A204.1 (cell line): ENCODE measurements around the gene GALNT2.

Source experiments
- FAIRE-seq: peaks from 2 replicates; lab custom pipeline; 2012; peaks lifted over from hg19 to GRCh38; lab: Jason Lieb, UNC

GALNT2 gene

DNA sequence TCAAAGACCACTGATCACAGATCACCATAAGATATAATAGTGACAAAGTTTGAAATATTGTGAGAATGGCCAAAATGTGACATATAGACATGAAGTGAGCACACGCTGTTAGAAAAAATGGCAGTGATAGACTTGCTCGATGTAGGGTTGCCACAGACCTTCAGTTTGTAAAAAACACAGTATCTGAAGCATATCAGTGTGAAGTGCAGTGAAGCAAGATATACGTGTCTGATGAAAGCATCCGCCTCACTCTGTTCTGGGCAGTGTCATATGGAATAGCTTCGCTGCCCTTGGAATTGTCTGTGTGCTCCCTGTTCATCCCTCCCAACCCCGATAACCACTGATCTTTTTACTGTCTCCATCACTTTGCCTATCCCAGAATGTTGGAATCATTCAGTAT is 50.7 kb downstream of the GALNT2 start:
- FAIRE-seq, result no peak

DNA sequence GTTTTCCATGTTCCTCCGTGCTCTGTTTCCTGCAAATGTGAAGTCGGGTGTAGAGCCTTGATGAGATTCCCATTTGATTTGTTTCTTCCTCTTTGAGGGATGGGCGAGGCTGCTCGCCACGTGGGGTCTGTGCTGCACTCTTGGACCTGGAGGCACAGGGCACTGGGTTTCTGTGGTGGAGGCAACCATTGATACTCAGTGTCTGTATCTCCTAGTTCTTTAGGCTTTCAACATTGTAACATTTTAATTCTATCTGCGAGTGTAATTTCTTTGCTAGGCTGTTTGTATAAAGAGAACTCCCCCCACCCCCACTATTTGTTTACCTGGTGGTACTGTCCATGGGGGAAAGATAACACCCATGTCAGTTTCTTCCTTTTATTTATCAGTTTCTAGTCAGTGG is 52.3 kb downstream of the GALNT2 start:
- no peak for FAIRE-seq

DNA sequence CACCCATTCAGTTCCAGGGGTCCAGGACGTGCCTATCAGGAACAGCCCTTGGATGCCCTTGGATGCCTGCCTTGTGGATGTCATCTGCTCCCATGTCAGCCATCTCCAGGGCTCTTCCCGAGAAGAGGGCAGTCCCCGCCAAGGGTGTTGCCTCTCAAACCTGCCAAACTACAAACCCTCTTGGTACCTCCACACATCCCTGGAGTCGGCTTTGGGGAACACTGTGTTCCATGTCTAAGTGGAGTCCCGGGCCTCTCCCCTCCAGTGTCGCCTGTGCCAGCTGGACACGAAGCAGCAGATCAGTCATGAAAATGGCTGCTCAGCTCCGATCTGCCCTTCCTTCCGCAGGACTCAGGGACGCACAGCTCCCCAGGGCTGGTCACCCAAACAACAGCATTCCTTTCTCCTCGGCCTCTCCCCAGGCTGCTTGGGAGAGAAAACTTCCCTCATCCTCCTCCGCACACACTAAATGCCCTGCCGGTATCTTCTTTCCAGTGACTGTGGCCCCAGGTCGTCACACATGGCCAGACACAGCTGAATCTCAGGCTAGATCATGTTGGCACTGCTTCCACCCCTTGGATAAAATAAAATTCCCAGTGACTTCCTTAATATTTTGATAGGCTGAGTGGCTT is 53.4 kb downstream of the GALNT2 start:
- no peak for FAIRE-seq

DNA sequence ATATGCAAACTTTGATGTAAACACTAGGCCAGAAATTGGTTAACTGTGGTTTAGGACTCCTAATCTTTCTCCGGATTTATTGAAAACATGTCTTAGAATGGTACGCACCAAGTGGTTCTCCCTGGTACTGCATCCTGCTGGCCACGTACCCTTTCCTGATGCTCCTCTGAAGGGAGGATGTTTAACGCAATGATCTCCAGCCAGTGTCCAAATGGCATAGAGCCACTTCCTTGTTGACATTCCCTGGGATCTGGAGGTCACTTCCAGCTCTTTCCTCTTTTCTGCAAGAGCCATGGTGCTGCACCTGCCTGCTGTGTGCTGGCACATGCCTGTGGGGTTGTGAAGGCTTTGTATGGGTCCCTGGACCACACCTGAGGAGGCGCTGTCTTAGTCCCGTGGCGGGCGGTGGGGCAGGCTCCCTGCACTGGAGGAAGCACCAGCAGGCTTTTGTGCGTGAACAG is 53.9 kb downstream of the GALNT2 start:
- no peak for FAIRE-seq

DNA sequence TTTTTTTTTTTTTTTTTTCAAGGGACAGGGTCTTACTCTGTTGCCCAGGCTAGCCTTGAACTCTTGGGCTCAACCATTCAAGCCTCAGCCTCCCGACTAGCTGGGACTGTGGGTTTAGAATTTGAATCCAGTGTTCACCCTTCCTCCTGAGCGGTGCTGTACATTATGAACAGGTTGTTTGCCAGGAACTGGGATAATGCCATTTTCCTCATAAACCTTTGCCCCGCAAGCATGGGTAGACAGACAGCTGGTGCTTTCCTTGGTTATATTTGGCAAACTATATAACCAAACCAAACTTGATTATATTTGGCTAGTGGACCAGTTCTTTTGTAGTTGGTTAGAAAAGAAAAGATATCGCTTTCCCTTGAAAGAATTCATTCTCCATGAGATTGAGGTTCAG is 54.9 kb downstream of the GALNT2 start:
- no peak for FAIRE-seq

DNA sequence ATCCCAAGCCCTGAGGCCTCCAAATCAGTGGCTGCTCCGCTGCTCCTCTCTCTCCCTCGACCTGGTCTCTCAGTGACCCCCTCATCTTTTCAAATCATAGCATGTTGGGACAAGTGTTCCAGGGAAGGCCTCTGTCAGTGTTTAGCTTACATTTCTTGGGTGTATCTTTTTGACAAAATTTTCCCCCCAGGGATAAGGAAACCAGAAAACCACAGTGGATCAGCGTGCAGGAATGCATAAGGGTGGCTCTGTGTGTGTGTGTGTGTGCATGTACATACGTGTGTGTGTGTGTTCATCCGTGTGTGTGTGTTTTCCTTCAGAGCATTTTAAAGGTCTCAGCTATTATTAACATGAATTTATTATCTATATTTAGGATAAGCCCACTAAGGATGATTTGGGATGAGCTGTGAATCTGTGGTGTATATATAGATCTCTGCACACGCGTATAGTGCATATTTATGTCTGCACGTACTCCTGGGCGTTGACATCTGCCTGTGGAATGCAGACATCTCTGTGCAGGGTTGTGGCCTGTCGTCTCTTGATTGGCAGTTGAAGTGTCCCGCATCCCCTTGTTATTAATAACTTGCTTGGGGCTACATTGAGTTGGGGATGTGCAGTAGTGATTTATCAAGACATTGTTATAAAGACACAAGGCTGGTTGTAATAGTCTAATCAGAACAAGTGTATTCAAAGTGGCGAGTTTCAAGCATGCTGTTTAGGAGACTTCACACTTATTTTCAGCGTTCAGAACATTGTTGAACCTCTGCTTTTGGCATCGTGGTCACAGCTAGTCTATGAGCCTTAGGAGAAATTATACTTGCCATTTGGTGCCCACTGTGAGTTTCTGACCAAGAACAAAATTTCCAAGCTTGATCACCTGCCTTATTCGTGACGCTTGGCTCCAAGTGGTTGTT is 55.6 kb downstream of the GALNT2 start:
- FAIRE-seq, result no peak

DNA sequence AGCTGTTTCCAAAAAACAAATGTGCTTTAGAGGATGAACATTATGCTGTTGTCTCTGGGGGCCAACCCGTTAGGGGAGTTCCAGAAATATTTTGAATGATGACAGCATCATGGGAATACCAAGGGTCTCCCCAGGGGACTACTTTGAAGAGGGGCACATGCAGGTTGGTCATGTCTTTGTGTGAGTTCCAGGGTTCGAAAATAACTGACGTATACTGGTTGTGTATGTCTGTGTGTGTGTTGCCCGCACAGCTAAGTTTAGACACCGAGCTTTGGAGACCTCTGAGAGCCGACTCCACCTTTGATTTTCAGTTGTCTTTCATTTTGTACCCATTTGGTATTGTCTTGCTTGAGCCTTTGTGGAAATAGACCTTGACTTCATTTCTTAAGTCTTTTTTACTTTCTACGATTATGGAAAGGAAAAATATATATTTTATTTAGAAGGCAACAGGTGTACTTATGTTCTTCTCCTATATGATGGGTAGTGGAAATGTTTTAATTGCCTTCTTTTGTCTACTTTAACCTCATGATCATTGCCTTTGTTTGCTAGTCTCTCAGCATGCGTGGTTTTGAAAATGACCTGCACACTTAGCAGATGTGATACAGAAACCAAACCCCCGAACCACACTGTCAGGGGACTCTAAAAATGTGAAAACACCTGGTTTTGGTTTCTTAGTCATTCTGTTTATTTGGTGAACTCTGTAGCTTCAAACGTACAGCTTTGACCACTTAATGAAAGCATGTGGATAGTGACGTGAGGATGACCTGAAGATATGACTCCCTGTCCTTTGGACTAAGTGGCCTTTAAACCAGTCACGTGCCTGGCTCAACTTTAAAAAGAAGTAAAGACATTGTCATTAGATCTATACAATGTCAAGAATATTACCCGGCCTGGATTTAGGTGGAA is 56.5 kb downstream of the GALNT2 start:
- FAIRE-seq, result no peak

DNA sequence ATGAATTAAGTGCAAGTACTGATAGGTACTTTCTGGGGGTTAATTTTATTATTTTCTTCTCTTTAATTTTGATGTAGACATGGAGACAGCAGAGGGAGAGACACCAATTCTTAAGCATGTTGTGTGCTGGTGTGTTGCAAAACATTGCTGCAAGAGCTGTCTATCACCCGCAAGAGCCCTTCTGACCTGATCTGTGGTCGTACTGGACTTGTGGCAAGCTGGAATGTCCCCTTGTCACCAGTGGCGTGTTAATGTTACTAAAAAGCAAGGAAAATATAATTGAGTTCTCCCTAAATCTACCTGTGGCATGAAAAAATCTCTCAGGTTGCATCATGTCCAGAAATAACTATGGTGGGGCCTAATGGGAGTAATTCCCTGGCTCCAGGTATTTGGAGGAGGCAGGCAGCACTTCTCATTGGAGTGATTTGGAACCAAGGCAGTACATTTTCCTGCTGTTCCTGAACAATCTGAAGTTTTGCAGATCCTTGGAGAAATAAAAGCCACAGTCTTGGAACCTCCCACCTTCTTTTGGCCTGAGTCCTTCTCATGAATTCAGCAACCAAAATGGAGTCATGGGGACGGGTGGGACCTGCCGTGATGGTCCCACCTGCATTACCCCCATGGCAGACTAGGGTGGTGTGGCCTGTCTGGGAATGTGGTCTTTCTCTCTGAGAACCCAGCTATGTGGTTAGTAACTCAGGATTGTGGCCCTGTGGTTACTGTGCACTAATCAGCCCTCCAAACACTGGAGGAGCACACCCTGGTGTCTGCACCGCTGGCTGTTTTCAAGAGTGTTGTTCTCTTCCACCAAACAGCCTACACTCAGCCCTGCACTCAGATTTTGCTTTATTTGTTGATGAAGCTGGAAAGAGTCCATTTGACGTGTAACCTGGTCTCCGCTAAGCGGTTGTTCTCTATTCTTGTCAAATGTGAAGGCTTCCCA is 57.4 kb downstream of the GALNT2 start:
- FAIRE-seq, result no peak

DNA sequence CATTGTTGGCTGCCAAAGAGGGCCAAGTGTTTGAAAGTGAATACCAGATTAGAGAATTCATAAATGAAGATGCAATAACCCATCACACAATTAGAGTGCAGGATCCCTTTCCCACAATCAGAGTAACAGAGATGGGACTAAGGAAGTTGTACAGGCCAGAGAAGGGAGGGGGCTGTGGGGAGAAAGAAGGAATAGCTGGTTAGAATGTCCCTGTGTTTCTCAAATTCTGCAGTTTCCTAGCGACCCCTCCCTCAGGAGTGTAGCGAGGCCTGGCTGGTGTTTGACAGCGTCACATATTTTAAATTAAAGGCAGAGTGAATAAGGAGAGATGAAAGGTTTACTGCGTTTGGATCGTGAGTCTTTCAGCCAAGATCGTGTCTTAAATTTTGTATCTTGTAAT is 58.1 kb downstream of the GALNT2 start:
- no peak for FAIRE-seq

DNA sequence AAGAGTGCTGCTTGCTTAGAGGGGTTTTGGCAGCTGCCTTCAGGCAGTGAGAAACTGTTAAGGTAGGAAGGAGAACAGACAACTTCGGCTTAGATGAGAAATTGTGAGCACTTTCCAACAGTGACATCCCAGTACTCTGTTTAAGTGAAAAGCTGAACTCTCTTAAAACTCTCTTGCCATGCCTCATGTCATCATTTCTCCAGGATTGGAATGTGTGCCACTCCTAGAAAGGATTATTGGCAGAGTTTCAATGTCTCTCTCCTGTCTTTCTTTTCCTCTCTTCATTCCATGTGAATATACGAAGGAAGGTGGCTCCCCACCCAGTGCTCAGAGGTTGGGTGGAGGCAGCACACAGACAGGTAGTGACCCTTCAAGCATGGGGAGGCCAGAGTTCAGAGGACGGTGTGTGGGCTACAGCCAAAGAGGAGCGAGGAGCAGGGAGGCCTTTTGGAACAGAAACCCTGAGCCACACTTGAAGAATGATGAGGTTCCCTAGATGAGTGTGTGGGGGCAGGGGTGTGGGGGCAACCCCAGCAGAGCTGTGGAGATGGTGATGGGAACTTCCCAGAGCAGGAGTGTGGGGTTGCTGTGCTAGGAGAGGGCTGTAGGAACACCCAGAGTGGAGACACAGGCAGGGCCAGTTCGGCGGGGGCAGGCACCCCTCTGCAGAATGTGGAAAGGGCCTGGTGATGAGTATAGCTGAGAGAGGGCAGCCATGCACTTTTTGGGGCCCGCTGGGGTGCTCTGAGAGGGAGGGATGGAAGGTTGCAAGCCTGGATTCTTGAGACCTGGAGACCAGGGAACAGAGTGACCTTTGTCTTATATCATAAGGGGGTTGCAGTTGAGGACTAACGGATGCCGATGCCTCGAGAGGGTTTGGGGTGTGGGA is 58.8 kb downstream of the GALNT2 start:
- FAIRE-seq, result no peak

DNA sequence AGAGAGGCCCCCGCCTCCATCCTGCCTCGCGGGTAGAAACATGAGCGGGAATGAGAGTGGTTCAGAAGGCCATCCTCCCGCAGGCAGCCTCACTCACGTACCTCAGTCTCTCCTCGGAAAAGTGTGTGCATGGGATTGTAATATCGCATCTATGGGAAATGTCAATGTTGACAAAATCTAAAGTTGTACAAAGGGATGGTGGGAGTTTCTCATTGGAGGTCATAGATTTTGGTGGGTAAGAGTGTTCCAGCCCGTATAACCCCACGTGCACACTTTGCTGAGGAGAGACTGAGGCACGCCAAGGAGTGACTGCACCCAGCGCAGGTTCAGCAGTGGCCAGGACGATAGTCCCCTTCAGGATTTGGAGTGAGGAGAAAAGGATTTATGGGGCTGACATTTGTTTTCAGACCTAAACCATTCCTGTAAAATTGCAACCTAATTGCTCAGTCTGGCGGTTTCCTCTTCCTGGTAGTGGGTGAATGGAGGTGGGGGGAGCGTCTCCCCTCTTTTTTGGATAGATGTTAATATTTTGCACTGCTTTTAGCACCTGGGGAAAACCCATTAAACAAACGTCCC is 59.6 kb downstream of the GALNT2 start:
- FAIRE-seq, result no peak

DNA sequence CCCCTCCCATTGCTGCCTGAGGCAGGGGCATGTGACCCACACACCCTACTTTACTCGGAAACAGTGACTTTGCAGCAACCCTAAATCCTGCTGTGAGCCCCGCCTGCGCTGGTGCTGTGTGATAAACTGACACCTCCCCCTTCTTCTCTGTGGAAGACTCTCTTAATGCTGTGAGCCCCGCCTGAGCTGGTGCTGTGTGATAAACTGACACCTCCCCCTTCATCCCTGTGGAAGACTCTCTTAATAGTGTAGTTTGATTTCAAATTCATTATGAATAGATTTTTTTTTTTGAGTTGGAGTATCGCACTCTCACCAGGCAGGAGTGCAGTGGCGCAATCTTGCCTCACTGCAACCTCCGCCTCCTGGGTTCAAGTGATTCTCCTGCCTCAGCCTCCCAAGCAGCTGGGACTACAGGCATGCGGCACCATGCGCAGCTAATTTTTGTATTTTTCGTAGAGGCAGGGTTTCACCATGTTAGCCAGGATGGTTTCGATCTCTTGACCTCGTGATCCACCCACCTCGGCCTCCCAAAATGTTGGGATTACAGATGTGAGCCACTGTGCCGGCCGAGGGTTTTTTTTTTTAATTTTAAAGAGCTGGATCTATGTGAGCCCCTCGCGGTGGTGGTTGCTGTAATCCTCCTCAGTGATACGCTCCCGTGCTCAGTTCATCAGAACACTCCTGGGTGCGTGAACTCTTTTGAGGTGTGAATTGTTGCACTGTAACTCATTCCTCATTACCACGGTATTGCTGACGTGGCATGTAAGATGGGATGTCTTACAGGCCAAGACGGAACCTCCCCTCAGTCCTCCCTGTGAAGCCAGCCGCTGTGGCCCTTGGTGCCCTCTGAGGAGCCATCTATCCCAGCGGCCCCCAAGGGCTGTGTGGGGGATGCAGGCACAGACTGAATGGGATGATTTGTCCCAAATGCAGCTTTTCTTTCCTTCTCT is 60.3 kb downstream of the GALNT2 start:
- no peak for FAIRE-seq

DNA sequence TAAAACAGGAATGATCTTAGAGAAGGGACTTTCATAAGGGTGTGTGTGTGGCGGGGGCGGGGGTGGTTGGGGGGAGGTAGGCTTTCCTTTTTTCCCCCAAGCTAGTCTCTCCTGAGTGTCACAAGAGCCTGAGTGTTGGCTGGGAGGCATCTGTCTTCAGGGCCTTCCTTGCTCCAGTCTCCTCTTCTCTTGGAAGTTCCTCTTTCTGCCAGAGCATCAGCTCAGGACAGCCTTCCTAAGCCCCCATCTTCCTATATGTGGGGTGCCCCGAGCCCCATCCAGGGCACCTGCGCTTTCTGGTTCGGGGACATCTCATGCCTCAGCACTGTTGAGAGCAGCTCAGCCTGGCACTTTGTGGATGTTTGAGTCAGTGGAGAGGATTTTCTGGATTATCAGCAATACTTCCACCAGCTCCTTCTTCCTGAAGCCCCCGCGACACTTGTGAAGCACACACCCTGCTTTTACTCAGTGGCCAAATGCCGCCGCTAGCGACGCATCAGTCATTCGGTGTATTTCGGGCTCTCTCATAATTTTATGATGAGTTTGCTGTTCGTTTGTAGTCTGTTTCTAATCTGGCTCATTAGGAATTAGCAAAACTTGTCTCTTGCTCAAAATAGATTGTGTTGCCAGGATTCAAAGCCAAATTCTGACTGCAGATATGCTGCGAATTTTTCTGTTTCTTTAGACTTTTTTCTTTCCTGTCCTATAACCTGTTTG is 61.7 kb downstream of the GALNT2 start:
- FAIRE-seq, result no peak

DNA sequence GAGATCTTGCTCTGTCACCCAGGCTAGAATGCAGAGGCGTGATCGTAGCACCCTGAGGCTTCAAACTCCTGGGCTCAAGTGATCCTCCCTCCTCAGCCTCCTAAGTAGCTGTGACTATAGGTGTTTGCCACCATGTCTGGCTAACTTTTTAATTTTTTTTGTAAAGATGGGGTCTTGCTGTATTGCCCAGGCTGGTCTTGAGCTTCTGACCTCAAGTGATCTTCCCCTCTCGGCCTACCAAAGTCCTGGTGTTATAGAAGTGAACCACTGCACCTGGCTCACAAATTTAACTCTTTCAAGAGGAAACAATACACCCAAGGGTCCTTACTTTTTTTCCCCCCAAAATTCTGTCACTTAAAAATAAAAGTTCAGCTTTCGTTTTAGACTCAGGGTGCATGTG is 62.3 kb downstream of the GALNT2 start:
- FAIRE-seq, result no peak

DNA sequence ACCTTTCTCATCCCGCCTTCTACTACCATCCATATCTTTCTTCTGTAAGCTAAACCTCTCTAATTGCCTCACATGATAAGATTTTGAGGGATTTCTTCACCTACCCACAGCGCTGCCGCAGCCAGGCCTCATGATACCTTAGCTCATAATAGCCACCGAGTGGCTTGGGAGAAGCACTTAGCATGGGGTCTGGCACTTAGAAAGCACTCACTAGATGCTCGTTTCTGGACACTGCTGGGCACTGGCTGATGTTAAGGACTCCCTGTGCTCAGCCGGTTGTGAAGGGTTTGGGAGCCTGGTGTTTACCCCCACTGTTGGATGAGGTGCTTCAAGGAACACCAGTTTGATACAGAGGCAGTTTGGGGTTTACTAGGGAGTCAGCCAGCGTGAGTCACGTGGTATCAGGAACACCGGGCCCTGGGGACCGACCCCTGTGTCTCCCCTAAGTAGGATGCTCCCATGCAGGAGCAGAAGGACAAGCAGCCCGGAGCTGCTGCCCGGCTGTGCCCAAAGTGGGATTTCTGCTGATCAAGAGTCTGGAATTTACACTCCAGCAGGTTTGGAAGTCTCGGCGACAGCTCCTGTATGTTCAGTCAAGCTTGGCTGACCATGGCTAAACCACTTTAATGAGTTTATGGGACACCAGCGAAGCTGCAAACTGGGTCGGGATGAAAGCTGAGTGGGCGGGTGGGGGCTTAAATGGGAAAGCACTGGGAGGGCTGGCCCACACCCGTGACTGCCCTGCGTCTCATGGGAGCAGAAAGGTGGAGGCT is 63.3 kb downstream of the GALNT2 start:
- FAIRE-seq, result no peak

DNA sequence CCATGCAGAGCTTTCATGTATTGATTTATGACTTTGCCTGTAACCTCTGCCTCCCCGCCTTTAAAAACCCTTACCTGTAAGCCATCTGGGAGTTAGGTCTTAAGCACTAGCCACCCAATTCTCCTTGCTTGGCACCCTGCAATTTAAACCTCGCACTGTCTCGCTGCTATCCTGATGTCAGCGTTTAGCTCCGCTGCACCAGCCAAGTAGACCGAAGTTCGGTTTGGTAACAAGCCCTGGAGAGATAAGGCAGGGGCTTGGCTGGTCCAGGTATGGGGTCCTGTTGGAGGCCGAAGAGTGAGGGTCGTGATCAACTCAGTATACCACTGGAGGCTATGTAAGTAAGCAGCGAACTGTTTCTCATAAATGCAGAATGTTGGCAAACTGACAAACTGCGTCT is 64.4 kb downstream of the GALNT2 start:
- no peak for FAIRE-seq

DNA sequence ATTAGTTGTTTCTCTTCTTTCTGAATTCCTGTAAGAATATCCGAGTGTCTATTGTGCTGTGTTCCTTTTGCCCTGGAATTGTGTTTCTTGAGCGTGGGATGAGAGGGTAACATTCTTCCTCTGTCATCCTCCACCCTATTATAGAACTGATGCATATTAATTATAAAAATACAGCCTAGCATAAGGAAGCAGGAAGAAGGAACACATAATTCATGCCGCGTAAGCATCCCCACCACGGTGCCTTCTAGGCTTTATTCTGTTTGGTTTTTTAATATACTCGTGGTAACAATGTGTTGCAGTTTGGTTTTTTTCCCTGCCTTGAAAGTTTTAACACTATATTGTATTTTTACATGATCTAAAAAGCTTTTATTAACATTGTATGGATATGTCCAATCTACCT is 65.7 kb downstream of the GALNT2 start:
- no peak for FAIRE-seq

DNA sequence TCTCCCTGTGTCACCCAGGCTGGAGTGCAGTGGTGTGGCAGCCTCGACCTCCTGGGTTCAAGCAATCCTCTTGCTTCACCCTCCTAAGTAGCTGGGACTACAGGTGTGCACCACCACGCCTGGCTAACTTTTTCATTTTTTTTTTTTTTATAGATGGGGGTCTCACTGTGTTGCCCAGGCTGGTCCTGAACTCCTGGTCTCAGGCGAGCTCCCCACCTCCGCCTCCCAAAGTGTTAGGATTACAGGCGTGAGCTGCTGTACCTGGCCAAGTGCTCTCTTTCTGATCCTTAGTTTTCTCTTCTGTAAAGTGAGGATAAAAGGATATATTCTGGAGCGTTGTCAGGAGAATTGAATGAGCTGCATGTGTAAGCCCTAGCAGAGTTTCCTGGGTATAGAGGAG is 68.7 kb downstream of the GALNT2 start:
- FAIRE-seq, result no peak
